K562 (cell line): ENCODE data around the gene SGPP2. TPM values are rescaled to one million over a fixed set of nuclear protein-coding genes. Genes with fewer than 3 reads are reported as not detected.

Source experiments
- ESRRB ChIP-seq: fragments of 250-450 bp; sonication (Bioruptor Pico); IDR thresholded peaks from 2 replicates; pipeline ENCODE4 v1.5.0; 2020; ENCODE audit warnings: mild to moderate bottlenecking, moderate library complexity, borderline replicate concordance
- MED1 ChIP-seq: sonication (generic); formaldehyde crosslinking; IDR thresholded peaks from 2 replicates; pipeline ENCODE4 v1.8.1; 2023; ENCODE audit warnings: missing genetic modification reagents, borderline replicate concordance
- REST ChIP-seq, 2 experiments: fragments of 450-650 bp; formaldehyde crosslinking in 1 of 2; IDR thresholded peaks; 2 replicates each; pipeline versions ENCODE4 v1.4.0 to v1.6.1; 2014 to 2020; ENCODE audit warnings: mild to moderate bottlenecking in 2 of 2, borderline replicate concordance in 1 of 2, low read depth in 1 of 2
- TARDBP ChIP-seq: fragments of 450-650 bp; IDR thresholded peaks from 2 replicates; pipeline ENCODE4 v1.6.1; 2016
- ZBTB26 ChIP-seq: fragments of 450-650 bp; formaldehyde crosslinking; IDR thresholded peaks from 2 replicates; pipeline ENCODE4 v1.4.0; 2022; ENCODE audit warnings: missing genetic modification characterization
- ZNF23 ChIP-seq: fragments of 250-450 bp; sonication (Bioruptor Pico); IDR thresholded peaks from 2 replicates; pipeline ENCODE4 v1.4.0; 2020; ENCODE audit warnings: mild to moderate bottlenecking
- polyA plus RNA-seq, 8 experiments: library from polyadenylated mRNA; depleted of rRNA in 4 of 8; stranded (reverse) in 5 of 8; unstranded in 3 of 8; fragments of >200 nt; fragmentation: Nextera tagmentation in 2 of 8; fragmentation: Illumina TruSeq in 1 of 8; extraction: Ambion mirVana in 2 of 8; extraction: Trizol in 1 of 8; gene quantifications; 2 replicates each; pipeline versions ENCODE4 v1.2.1 to v1.2.3, GENCODE V29; 2011 to 2014; ENCODE audit warnings: inconsistent platforms in 1 of 8, missing spikeins in 1 of 8
- total RNA-seq, 7 experiments: library from RNA; depleted of rRNA in 6 of 7; stranded (reverse); fragments of >200 nt in 6 of 7; fragmentation: Illumina TruSeq in 2 of 7; extraction: Trizol in 2 of 7; gene quantifications; 2 replicates each; pipeline versions ENCODE4 v1.2.1 to v1.2.3, GENCODE V29; 2011 to 2021; ENCODE audit warnings: low replicate concordance in 1 of 7

Gene SGPP2
- total and polyA plus RNA-seq, 9 of the 15 experiments (the other 6 are each of a cell fraction or from before 2014, with no cell fraction given): 0.01 to 0.04 TPM; not detected in 7

GRCh38 chr2:222544661-222545060 is 120.3 kb downstream of the SGPP2 start (continued):
- no peak for TF ChIP-seq REST (IDR thresholded peaks at IDR 0.05; ENCODE audit: borderline replicate concordance)
- no peak for TF ChIP-seq REST (CRISPR knock-in tag; IDR thresholded peaks at IDR 0.05; ENCODE audit: low read depth)
- TF ChIP-seq ZNF23: no peak
- no peak for TF ChIP-seq ZBTB26
- TF ChIP-seq ESRRB (CRISPR knock-in tag): no peak
- TF ChIP-seq MED1 (CRISPR knock-in tag): no peak
- no peak for TF ChIP-seq TARDBP
